ENCODE results near the gene KRT3. TPM values are rescaled to one million over a fixed set of nuclear protein-coding genes. Genes with fewer than 3 reads are reported as not detected.

The KRT3 gene
- total RNA-seq, 1 donor from 2014 or later: not detected

DNA sequence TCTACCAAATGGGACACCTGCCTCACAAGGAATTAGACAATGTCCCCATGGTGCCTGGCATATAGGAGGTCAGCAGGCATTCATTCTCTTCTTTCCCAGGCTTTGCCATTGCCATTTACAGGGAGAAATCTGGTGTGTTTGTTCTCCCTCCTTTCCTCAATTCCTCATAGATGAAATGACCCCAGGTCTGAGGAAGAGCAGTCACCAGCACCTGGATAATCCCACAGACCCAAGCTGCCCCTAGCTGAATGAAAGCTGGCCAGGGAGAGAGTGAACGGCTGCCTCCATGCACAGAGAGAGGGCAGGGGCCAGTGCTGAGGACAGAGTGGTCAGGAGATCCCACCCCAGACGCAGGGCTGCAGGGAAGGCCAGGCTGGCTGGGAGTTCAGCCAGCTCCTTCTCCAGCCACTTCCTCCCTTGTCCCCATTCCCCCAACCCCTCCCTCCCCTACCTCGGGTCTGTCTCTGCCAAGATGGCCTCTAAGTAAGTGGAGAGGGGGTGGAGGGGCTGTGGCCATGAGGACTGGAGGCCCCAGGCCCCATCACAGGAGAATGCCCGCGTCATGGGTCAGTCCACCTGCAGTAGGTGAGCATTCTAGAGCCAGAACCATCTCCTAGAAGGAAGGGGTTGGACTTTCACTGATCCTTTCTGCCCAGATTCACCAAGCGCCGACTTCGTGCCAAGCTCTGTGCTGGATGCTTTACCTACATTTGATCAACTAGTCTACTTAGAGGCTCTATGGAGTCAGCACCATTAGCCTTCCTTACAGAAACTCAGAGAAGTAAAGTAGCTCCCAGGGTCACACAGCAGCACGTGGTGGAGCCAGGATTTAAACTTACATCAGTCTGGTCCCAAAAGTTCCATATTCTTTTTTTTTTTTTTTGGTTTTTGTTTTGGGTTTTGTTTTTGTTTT is 20.0 kb upstream of the KRT3 start:
- no peak for ATAC-seq
- no peak for DNase-seq
- intact Hi-C loops (cut with micrococcal nuclease): no loop called here

DNA sequence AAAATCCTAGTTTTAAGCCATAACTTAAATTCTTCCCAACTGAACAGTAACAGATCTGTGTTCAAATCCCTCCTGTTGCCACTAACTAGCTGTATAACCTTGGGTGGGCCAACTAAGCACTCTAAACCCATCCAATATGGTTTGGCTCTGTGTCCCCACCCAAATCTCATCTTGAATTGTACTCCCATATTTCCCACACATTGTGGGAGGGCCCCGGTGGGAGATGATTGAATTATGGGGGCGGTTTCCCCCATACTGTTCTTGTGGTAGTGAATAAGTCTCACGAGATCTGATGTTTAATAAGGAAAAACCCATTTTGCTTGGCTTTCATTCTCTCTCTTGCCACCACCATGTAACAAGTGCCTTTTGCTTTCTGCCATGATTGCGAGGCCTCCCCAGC is 19.2 kb upstream of the KRT3 start:
- ATAC-seq: no peak
- intact Hi-C loops (cut with micrococcal nuclease): no loop called here

DNA sequence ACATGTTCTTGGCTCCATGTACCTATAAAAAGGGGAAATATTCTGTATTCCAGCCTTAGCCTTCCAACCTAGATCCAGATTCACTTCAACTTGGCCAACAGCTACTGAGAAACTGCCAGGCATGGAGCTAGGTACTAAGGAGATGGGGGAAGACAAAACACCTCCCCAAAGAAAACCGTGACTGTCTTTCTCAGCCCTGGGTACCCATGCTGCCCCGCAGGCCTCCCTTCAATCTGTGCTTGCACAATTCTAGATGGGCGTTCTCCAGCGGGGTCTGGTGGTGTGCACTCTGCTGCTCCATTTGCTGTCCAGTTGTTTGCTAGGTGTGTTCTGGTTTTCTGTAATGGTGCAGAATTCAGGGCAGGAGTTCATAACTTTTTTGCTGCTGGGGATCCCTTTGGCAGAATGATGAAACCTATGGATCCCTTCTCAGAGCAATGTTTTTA is 18.8 kb upstream of the KRT3 start:
- intact Hi-C loops (cut with micrococcal nuclease): no loop called here
- DNase-seq: no peak
- ATAC-seq: no peak

More for the DNA sequence above, 19.2 kb upstream of the KRT3 start:
- no peak for DNase-seq

DNA sequence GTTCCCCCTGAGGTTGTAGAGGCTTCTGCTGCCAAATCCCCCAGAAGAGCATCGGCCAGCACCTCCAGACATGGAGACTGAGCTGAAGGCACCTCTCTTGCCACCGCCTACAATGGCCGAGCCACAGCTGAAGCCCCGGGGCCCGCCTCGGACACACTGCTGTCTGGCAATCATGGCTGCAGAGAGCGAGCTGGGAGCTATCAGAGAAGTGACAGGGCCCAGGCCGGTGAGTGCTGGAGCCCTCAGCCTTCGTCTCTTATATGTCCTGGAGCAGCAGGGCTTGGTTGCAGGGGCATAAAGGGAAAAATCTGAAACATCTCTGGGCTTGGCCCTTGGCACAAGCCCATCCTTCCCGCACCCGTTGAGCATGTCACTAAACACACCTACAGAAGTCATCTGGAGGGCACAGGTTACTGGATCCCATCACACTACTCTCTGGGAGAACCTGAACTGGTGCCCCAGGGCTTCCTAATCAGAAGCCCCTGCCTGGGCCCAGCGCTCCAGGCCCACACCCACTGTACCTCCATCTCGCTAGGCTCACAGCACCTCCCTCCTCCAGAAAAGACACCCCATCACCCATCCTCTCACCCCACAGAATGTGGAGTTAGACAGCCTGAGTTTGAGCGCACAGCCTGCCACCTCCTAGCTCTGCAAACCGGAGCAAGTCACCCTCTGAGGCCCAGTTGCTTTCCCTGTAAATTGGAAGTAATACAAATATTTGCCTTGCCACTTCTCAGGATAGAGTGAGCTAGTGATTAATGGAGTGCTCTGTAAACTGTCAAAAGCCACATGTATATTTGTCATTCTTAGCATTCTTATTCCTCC is 18.2 kb upstream of the KRT3 start, which contains the start of gene KRT4:
Gene KRT4 (minus strand): TSS at position 232 of the 825 bp plus-strand sequence. CDS start 58 bp downstream, at position 174.
- DNase-seq (no peak), ATAC-seq (no peak)
- intact Hi-C loops (cut with micrococcal nuclease): no loop called here

DNA sequence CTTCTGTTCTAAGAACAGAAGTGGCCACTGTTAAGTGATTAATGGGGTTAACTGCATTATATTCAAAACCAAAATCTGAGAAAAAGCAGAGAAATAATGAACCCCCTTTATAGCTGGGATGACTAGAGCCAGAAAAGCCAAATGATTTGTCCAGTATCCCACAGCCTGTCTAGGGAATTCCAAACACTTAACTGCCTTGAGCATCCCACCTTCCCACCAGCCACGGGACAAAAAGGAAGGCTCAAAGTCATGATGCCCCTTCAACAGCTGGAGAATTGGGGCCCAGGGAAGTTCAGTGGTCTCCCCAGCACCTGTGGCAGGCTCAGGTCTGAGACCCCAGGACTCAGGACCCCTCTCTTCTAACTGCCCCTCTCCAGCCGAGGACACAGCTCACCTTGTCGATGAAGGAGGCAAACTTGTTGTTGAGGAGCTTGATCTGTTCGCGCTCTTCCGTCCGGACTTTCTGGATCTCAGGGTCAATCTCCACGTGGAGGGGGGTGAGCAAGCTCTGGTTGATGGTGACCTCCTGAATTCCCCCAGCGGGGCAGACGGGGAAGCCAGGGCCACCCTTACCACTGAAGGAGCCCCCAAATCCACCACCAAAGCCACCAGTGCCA is 17.4 kb upstream of the KRT3 start:
- DNase-seq (no peak), ATAC-seq (no peak)
- intact Hi-C loops (cut with micrococcal nuclease): no loop called here

DNA sequence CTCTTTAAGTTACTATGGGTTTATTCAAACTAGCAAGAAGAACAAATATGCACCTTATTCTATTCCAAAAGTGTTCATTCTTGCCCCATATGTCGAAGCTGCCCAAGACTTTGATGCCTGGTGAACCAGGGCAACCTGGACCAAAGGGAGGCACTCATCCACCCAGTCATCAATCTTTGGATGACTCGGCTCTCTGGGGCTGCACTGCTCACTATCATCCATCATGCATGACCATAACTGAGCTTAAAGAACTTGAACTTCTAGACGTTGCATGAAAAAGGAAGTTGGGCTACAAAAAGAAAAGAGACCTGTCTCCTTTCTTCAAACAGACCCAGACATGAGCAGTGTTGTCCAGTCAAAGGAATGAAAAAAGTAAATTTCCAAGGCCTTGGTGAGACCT is 16.8 kb upstream of the KRT3 start:
- intact Hi-C loops (cut with micrococcal nuclease): no loop called here
- no peak for ATAC-seq

DNA sequence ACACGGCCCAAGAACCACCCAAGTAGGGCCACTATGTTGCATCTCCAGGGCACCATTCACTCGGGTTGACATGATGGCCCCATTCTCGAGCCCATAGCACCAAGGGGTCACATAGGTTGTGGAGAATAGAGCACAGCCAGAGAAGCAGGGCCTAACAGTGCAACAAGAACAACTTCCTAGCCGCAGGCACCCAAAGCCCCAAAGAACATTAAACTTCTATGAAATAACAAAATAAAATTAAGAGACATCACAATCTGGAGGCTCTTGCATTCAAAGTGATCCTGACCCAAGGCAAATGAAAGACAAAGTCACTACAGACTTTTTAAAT is 16.1 kb upstream of the KRT3 start:
- DNase-seq (no peak), ATAC-seq (no peak)
- intact Hi-C loops (cut with micrococcal nuclease): no loop called here

More for the DNA sequence above, 16.8 kb upstream of the KRT3 start:
- no peak for DNase-seq

DNA sequence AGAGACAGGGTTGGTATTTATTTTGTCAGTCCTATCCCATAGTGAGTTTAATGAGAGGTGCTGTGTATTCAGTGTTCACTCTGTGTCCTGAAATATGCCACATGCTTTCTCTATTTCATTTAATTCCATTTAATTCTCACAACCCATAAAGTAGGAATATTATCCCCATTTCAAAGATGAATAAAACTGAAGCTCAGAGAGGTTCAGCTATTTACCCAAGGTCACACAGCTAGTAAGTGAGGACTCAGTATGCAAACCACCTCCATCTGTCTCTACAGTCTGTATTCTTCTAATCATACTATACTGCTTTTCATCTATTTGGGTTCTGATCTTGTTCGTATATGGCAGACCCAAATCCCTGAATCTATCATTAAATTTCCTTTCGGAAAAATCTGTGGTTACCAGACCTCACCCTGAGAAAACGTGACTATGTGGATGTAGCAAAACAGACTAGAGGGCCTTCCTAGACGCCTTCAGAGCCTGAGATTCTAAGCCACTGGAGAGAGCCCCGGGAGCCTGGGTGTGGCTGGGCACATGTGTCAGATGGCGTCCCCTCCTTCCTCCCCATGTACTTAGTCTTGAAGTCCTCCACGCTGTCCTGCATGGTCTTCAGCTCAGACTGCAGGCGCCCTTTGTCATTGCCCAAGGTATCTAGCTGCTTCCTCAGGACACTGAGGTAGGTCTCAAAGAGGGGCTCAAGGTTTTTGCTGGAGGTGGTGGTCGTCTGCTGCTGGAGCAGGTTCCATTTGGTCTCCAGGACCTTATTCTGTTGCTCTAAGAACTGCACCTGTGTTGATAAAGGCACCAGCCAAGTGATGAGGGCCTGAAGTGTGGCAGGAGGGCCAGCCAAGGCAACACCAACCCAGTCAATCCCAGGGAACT is 15.5 kb upstream of the KRT3 start:
- DNase-seq (no peak), ATAC-seq (no peak)
- intact Hi-C loops (cut with micrococcal nuclease): no loop called here

DNA sequence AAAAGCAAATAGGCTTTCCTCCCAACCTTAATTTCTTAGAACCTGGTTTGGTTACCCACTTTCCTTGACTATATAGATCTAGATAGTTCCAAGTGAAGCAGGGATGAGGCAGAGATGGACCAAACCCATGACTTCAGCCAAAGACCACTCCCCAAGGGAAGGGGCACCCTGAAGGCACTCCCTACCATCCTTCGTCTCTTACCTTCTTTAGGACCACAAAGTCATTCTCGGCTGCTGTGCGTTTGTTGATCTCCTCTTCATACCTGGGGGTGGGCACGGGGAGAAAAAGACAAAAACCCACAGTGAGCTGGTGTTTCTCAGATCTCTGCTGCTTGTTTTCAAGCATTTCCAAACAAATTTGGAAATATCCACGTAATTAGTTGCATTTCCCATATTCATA is 14.6 kb upstream of the KRT3 start:
- no peak for DNase-seq
- ATAC-seq: no peak
- intact Hi-C loops (cut with micrococcal nuclease): no loop called here

DNA sequence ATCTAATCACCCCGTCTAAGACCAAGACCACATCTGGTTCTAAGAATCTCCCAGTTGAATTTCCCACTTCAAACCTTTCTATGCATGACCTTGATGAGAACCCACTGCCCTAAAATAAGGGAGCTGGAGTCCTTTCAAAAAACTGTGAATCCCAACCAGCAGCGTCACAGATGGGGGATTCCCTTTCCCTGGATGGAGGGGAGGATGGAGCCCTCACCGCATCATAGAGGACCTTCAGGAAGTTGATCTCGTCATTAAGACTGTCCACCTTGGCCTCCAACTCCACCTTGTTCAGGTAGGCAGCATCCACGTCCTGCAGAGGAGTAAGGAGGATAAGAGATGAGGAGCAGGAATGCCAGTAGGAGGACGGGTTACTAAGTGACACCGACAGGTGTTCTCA is 13.2 kb upstream of the KRT3 start:
- DNase-seq: no peak
- intact Hi-C loops (cut with micrococcal nuclease): no loop called here
- no peak for ATAC-seq

DNA sequence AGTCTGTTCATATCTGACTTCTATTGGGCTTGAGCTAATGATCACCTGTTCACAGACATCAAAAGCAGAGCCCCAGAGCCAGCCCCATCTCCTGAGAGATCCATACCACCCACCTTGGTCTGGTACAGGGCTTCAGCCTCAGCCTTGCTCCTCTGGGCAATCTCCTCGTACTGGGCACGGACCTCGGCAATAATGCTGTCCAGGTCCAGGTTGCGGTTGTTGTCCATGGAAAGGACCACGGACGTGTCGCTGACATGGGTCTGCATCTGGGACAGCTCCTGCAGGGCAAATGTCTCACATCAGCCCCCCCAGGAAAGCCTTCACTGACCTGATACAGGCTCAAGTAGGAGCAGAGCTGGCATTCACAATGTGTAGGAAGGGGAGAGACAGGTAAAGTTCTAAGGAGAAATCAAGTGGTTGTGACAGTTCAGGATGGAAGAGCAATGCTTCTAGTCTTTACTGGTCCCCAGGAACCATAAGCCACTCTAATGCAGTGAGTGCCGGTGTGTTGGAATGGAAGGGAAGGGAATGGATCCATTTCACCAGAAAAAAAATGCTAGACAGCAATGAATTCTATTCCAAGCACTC is 12.8 kb upstream of the KRT3 start:
- ATAC-seq (no peak), DNase-seq (no peak)
- intact Hi-C loops (cut with micrococcal nuclease): no loop called here

DNA sequence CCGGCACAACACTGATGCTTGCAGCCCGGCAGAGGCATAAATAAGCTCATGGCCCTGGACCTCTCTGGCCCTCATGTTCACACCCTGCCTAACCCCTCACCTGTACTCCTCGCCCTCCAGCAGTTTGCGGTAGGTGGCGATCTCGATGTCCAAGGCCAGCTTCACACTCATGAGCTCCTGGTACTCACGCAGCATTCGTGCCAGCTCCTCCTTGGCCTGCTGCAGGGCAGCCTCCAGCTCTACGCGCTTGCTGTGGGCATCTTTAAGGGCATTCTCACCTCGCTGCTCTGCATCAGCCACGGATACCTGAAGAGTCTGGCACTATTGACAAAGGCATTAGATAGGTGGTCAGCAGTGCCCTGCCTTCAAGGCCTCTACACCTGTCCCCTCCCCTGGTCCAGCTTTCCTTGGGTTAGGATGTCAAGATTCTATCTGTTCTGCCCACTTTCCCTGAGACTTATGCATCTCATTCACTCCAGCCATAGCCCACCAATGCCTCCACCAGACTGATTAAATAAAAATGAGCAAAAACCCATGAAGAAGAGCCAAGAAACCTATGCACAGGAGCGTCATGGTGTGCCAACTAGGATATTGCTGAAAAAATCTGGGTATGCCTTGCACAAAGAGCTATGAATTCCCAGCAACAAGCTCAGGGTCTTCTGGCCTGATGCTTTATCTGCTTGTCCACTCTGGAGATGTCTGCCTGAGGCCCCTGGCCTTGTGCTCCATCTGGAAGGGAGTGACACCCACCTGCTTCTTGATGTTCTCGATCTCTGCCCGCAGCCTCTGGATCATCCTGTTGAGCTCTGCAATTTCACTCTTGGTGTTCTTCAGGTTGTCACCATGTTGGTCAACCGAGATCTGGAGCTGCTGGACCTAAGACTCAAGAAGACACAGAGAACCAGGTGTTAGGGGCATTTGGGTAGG is 11.9 kb upstream of the KRT3 start:
- ATAC-seq (no peak), DNase-seq (no peak)
- intact Hi-C loops (cut with micrococcal nuclease): no loop called here

DNA sequence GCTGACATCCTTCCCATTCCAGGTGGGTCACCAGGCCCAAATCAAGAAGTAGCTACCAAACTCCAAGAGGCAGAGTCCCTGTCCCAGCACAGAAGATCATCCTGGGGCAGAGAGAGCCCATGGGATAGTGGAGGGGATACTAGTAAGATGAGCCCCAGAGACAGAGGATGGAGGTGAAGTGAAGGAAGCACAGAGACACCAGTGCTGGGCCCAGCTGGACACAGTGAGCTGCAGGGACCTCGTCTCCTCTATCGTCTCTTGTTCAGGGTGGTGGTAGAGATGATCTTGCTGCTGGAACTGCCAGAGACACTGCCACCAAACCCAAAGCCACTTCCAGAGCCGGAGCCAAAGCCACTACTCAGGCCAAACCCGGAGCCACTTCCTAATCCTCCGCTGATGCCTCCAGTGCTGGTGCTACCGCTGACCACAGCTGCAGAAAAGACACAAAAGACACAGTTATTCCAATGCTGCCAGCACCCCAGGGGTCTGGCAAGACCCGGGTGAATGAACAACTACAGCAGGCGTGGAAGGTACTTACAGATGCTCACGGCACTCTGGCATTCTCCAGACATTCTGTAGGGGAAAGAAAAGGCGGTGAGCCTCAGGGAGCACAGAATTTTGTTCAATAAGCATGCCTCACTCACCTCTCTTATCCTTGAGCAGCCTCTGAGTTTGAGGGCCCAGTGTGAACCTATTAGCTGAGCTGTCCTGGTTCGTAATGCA is 11.1 kb upstream of the KRT3 start:
- intact Hi-C loops (cut with micrococcal nuclease): no loop called here
- ATAC-seq: no peak

DNA sequence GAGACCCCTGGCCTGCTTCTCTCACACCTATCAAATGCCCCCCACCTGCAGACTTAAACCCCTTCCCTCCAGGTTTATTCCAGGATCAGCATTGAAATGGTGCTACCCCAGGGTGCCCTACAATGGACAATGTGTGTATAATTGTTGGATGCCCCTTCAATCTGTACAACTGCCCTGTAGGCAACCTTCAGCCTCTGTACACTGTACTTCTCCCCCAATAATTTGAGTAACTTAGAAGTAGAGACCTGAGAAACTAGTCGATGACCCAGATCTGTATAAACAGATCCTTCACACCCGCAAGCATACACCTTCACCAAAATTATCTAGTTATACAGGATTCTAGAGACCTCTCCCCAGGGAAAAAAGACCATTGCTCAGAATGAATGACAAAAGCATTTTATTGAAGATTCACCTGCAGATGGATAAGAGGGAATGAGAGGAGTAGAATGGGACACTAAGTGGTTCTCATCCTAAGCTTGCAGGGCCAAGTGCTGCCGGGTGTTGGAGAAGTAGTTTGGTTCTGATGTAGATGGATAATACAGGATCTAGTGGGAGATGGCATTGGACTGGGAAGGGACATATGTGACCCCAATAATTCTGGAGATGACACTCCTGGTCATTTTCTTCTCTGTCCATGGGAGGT is 10.4 kb upstream of the KRT3 start:
- DNase-seq: no peak
- intact Hi-C loops (cut with micrococcal nuclease): no loop called here
- no peak for ATAC-seq

More for the DNA sequence above, 11.1 kb upstream of the KRT3 start:
- no peak for DNase-seq

DNA sequence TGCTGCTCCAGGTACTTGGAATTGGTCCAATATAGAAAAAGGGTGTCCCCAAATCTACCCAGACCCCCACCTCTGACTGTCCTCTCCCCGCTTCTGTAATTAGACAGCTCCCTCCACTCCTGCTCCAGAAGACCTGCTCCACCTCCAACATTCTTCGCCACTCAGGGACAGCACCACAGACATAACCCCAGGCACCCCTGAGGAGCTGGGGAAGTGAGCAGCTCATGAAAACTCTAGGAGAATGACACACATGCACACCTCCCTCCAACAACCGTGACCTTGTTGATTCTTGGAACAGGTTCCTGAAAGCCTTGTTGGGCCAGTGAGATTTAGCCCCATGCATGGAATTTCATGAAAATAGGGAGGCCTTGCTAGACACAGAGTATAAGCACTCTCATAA is 9.8 kb upstream of the KRT3 start:
- intact Hi-C loops (cut with micrococcal nuclease): no loop called here
- DNase-seq (no peak), ATAC-seq (no peak)

DNA sequence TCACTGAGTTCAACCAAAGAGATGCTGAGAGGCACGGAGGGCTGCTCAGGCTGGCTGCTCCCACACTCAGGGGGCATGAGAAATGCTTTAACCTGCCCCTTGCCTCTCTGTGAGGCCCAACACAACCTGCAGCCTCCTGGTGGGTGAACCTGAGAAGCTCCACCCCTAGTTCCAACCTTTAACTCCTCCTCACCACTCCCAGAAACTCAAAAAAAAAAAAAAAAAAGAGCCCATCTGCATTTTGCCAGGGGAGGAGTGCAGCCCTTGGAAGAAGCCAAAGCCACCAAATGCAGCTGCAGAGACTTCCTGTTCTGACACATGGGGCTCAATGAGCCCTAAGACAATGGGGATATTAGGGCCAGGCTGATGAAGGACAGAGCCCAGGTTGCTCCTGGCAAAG is 9.1 kb upstream of the KRT3 start:
- no peak for DNase-seq
- ATAC-seq: no peak

More for the DNA sequence above, 9.1 kb upstream of the KRT3 start:
- intact Hi-C loops (cut with micrococcal nuclease): no loop called here
